IPS-18a (cell line): ENCODE results near the gene RPL6.
"Not testable (repeated sequence)": the region's sequence is repeated elsewhere in the genome, so short reads cannot be mapped to it uniquely, and the experiment has no call there.

Source experiments
- H3K27ac ChIP-seq: one replicate; pipeline ENCODE4 v1.5.1; 2013; ENCODE audit warnings: low read length
- H3K27me3 ChIP-seq: one replicate; pipeline ENCODE4 v1.6.1; 2013; ENCODE audit warnings: mild to moderate bottlenecking, low read length; ENCODE audit not compliant: control insufficient read depth, insufficient read depth
- H3K36me3 ChIP-seq: one replicate; pipeline ENCODE4 v1.6.1; 2013; ENCODE audit warnings: low read depth, low read length; ENCODE audit not compliant: control insufficient read depth
- H3K4me1 ChIP-seq: one replicate; pipeline ENCODE4 v1.6.1; 2013; ENCODE audit warnings: low read depth, low read length; ENCODE audit not compliant: control insufficient read depth
- H3K4me3 ChIP-seq: one replicate; pipeline ENCODE4 v1.5.1; 2013; ENCODE audit warnings: low read length
- H3K9ac ChIP-seq: one replicate; pipeline ENCODE4 v1.6.1; 2013; ENCODE audit warnings: mild to moderate bottlenecking, low read length, moderate library complexity
- H3K9me3 ChIP-seq: one replicate; pipeline ENCODE4 v1.6.1; 2013; ENCODE audit warnings: low read depth, low read length; ENCODE audit not compliant: control insufficient read depth

Gene RPL6

DNA sequence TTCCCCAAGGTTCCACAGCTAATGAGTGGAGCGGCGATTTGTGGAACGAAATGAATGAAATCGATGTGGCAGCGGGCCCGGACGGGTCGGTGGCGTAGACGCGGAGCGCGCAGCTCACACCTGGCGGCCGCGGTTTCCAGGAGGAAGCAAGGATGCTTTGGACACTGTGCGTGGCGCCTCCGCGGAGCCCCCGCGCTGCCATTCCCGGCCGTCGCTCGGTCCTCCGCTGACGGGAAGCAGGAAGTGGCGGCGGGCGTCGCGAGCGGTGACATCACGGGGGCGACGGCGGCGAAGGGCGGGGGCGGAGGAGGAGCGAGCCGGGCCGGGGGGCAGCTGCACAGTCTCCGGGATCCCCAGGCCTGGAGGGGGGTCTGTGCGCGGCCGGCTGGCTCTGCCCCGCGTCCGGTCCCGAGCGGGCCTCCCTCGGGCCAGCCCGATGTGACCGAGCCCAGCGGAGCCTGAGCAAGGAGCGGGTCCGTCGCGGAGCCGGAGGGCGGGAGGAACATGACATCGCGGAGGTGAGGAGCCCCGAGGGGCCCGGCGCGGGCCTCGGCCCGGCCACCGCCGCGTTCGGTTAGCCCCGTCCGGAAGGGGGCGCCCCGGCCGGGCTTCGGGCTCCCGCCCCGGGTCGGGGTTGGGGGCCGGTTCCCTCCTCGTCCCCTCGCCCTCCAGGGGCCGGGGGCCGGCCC is 9.3 kb upstream of the RPL6 start, which contains the start of gene PTPN11:
Gene PTPN11 (plus strand): TSS at position 340 of the 689 bp plus-strand sequence. CDS start 165 bp downstream, at position 505.
- Histone ChIP-seq H3K27ac (peak within 1 kb of the TSS; percentile 94), H3K9ac (peak within 1 kb of the TSS; percentile 97), H3K36me3 (no peaks in the 10 kb centered on the region), H3K4me1 (peaks cover 6% of the 10 kb centered on the region), H3K4me3 (peak within 1 kb of the TSS; percentile 99), H3K27me3 (no peaks in the 10 kb centered on the region), H3K9me3 (no peaks in the 10 kb centered on the region)

GRCh38 chr12:112418273-112418607 is 8.8 kb upstream of the RPL6 start:
- peak overlapping the region; percentile 59 for H3K27ac ChIP-seq
- peak overlapping the region; percentile 97 for H3K9ac ChIP-seq
- peak overlapping the region; percentile 99 for H3K4me3 ChIP-seq
- H3K27me3 ChIP-seq: no peaks in the 10 kb centered on the region
- no peaks in the 10 kb centered on the region for H3K9me3 ChIP-seq
- H3K4me1 ChIP-seq: peaks cover 6% of the 10 kb centered on the region
- H3K36me3 ChIP-seq: no peaks in the 10 kb centered on the region

DNA sequence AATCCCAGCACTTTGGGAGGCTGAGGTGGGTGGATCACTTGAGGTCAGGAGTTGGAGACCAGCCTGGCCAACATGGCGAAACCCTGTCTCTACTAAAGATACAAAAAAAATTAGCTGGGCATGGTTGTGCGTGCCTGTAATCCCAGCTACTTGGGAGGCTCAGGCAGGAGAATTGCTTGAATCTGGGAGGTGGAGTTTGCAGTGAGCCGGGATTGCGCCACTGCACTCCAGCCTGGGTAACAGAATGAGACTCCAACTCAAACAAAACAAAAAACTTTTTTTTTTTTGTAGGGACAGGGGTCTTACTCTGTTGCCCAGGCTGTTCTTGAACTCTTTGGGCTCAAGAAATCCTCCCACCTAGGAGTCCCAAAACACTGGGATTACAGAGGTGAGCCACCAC is 6.1 kb upstream of the RPL6 start:
- not testable (repeated sequence) for H3K9me3 ChIP-seq, H3K9ac ChIP-seq, H3K27ac ChIP-seq, H3K4me3 ChIP-seq, H3K4me1 ChIP-seq, H3K36me3 ChIP-seq, H3K27me3 ChIP-seq

DNA sequence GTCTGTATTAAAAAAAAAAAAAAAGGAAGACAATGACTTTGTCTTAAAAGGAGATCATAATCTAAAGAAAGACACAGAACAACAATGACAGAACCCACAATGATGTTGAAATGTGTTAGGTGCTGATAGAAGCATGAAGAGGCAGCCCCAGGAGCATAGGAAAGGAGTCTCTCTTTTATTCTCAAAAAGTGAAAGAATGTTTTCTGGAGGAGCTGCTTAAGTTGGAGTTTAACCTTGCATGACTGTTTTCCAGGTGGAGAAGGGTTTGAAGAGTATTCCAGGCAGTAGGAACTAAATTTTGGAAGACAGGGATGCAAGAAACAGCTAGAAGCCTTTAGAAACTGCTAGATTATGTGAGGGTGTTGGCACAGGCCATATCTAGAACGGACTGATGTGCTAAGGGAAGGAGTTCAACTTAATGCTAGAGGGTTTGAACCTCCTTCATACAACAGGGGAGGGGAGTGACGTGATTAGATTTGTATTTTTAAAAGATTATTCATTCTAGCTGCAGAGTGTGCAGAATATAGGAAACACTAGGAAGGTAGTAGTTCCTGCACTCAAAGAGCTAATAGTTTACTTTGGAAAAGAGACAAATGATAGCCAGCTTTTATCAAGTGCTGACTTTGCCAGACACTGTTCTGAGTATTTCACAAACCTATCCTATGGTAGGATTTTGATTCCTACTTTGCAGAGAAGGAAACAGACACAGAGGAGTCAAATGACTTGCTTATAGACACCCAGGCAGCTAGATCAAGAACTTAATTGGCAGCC is 4.6 kb upstream of the RPL6 start:
- H3K27me3 ChIP-seq: no peaks in the 10 kb centered on the region
- no peaks in the 10 kb centered on the region for H3K9me3 ChIP-seq
- H3K9ac ChIP-seq: no peak overlapping the region

DNA sequence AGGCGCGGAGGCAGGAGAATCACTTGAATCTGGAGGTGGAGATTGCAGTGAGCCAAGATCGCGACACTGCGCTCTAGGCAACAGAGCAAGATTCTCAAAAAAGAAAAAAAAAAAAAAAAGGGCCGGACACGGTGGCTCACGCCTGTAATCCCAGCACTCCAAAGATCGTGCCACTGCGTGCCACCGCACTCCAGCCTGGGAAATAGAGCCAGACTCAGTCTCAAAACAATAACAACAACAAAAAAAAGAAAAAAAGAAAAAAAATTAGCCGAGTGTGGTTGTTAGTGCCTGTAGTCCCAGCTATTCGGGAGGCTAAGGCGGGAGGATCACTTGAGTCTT is 470 bp upstream of the RPL6 start:
- Histone ChIP-seq H3K4me1 (no peaks in the 10 kb centered on the region), H3K9ac (no peak overlapping the region), H3K36me3 (peaks cover 35% of the 10 kb centered on the region), H3K27ac (no peak overlapping the region), H3K27me3 (no peaks in the 10 kb centered on the region), H3K4me3 (no peak overlapping the region), H3K9me3 (no peaks in the 10 kb centered on the region)

More for the DNA sequence above, 4.6 kb upstream of the RPL6 start:
- H3K27ac ChIP-seq: no peak overlapping the region
- no peaks in the 10 kb centered on the region for H3K36me3 ChIP-seq
- H3K4me3 ChIP-seq: no peak overlapping the region
- H3K4me1 ChIP-seq: no peaks in the 10 kb centered on the region

DNA sequence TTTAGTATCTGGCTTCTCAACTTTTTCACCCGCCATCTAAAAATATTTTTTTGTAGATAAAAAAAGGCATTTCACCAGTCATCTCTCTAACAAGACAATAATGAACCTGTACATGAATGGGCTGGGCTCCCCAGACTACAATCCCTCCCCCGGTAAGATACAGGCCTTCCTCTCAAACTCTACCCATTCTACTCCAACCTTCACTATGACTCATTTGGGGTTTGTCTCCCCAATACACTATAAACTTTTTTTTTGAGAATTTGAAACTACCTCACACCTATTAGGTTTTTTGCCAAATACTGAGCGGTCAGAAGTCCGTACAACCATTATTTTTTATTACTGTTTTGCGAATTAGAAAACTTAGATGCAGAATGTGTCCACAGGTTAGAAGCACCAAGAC is 784 bp downstream of the RPL6 start:
- peak overlapping the region; percentile 97 for H3K9ac ChIP-seq

GRCh38 chr12:112407683-112408082 is 1.7 kb downstream of the RPL6 start:
- peaks cover 44% of the 10 kb centered on the region for H3K36me3 ChIP-seq
- H3K4me3 ChIP-seq: peak overlapping the region; percentile 89
- not testable (repeated sequence) for H3K27ac ChIP-seq, H3K9me3 ChIP-seq, H3K27me3 ChIP-seq, H3K4me1 ChIP-seq
- peak overlapping the region; percentile 97 for H3K9ac ChIP-seq

More for the DNA sequence above, 784 bp downstream of the RPL6 start:
- Histone ChIP-seq H3K4me1 (no peaks in the 10 kb centered on the region), H3K4me3 (peak overlapping the region; percentile 89), H3K36me3 (peaks cover 44% of the 10 kb centered on the region), H3K9me3 (no peaks in the 10 kb centered on the region), H3K27me3 (no peaks in the 10 kb centered on the region), H3K27ac (peak overlapping the region; percentile 94)

GRCh38 chr12:112406519-112407488 is 2.6 kb downstream of the RPL6 start:
- H3K27ac ChIP-seq: no peak overlapping the region
- H3K36me3 ChIP-seq: peaks cover 44% of the 10 kb centered on the region

GRCh38 chr12:112401903-112402498 is 7.4 kb downstream of the RPL6 start:
- Histone ChIP-seq H3K9me3 (no peaks in the 10 kb centered on the region), H3K27ac (no peak overlapping the region), H3K4me3 (no peak overlapping the region), H3K9ac (no peak overlapping the region), H3K36me3 (peaks cover 31% of the 10 kb centered on the region), H3K27me3 (no peaks in the 10 kb centered on the region), H3K4me1 (no peaks in the 10 kb centered on the region)

More at GRCh38 chr12:112406519-112407488, 2.6 kb downstream of the RPL6 start:
- H3K4me1 ChIP-seq: no peaks in the 10 kb centered on the region
- no peaks in the 10 kb centered on the region for H3K27me3 ChIP-seq
- H3K9me3 ChIP-seq: no peaks in the 10 kb centered on the region
- peak overlapping the region; percentile 89 for H3K4me3 ChIP-seq
- H3K9ac ChIP-seq: peak overlapping the region; percentile 97

DNA sequence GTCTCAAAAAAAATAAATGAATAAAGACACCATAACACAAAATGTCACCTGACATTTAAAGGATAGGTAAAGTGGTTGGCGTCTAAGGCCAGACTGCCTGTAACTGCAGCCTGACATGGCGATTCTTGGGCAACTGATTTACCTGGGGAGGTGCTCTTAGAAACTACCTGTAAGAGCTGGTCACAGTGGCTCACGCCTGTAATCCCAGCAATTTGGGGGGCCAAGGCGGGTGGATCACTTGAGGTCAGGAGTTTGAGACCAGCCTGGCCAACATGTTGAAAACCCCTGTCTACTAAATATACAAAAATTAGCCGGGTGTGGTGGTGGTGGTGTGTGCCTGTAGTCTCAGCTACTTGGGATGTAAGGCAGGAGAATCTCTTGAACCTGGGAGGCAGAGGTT is 8.4 kb downstream of the RPL6 start:
- Histone ChIP-seq H3K36me3 (peaks cover 21% of the 10 kb centered on the region), H3K27ac (no peak overlapping the region), H3K9me3 (no peaks in the 10 kb centered on the region)

DNA sequence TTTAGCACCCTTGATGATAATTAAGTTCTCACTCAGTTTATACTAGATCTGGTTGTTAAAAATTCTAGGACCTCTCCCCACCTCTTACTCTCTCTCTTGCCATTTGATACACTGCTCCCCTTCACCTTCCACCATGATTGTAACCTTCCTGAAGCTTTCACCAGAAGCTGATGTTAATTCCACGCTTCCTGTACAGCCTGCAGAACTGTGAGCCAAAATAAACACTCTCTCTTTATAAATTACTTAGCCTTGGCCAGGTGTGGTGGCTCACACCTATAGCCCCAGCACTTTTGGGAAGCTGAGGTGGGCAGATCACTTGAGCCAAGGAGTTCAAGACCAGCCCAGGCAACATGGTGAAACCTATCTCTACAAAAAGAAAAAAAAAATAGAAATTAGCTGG is 16.1 kb downstream of the RPL6 start:
- Histone ChIP-seq H3K36me3 (no peaks in the 10 kb centered on the region), H3K4me3 (no peak overlapping the region), H3K4me1 (no peaks in the 10 kb centered on the region), H3K27ac (no peak overlapping the region), H3K9me3 (no peaks in the 10 kb centered on the region), H3K27me3 (no peaks in the 10 kb centered on the region), H3K9ac (no peak overlapping the region)

More for the DNA sequence above, 8.4 kb downstream of the RPL6 start:
- no peaks in the 10 kb centered on the region for H3K27me3 ChIP-seq
- no peak overlapping the region for H3K4me3 ChIP-seq
- H3K9ac ChIP-seq: no peak overlapping the region
- H3K4me1 ChIP-seq: no peaks in the 10 kb centered on the region
